IPS-18a (cell line): ENCODE results near the gene KSR2.

Experiments
- H3K27ac ChIP-seq: one replicate; pipeline ENCODE4 v1.5.1; 2013; ENCODE audit warnings: low read length
- H3K27me3 ChIP-seq: one replicate; pipeline ENCODE4 v1.6.1; 2013; ENCODE audit warnings: mild to moderate bottlenecking, low read length; ENCODE audit not compliant: control insufficient read depth, insufficient read depth
- H3K36me3 ChIP-seq: one replicate; pipeline ENCODE4 v1.6.1; 2013; ENCODE audit warnings: low read depth, low read length; ENCODE audit not compliant: control insufficient read depth
- H3K4me1 ChIP-seq: one replicate; pipeline ENCODE4 v1.6.1; 2013; ENCODE audit warnings: low read depth, low read length; ENCODE audit not compliant: control insufficient read depth
- H3K4me3 ChIP-seq: one replicate; pipeline ENCODE4 v1.5.1; 2013; ENCODE audit warnings: low read length
- H3K9ac ChIP-seq: one replicate; pipeline ENCODE4 v1.6.1; 2013; ENCODE audit warnings: mild to moderate bottlenecking, low read length, moderate library complexity
- H3K9me3 ChIP-seq: one replicate; pipeline ENCODE4 v1.6.1; 2013; ENCODE audit warnings: low read depth, low read length; ENCODE audit not compliant: control insufficient read depth

Gene KSR2

DNA sequence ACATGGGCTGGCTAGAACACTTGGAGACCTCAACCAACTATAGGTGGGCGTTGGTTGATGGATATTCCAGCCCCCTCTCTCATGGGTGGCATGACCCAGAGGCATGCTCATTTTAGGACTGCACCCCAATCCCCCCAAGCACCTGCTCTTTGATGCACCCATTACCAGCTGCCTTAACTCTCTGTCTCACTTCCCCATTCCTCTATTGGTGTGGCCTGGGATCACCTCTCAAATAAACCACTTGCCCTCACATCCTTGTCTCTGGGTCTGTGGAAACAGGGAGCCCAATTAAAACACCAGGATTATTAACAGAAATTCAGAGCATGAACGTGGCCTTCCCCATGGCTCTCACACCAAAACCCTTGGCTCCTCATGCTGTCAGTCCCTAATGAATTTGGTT, 405.1 kb downstream of the KSR2 start:
- Histone ChIP-seq H3K4me3 (no peak overlapping the region), H3K4me1 (peaks cover 5% of the 10 kb centered on the region), H3K36me3 (no peaks in the 10 kb centered on the region), H3K9me3 (no peaks in the 10 kb centered on the region), H3K27me3 (no peaks in the 10 kb centered on the region), H3K27ac (no peak overlapping the region), H3K9ac (no peak overlapping the region)

DNA sequence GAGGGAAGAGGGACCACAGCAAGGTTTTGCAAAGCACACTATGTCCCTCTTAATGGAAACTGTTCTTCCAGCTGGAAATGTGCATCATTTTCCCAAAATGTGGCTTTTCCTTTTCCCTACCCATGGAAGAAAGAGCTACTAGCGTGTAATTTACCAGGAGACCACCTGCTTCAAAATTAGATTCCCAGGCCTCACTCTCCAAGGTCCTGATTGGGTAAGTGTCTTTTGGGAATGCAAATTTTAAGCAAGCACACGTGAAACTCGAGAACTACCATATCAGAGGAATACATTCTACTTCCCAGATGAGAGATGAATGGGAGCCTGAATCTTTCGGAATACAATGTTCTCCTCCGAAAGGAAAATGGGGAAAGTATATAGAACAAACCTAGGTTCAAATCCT, 405.8 kb downstream of the KSR2 start:
- Histone ChIP-seq H3K27me3 (no peaks in the 10 kb centered on the region), H3K9ac (no peak overlapping the region), H3K4me3 (no peak overlapping the region), H3K36me3 (no peaks in the 10 kb centered on the region), H3K9me3 (no peaks in the 10 kb centered on the region), H3K27ac (no peak overlapping the region), H3K4me1 (peaks cover 5% of the 10 kb centered on the region)

GRCh38 chr12:117561990-117562389, 406.8 kb downstream of the KSR2 start:
- Histone ChIP-seq H3K9me3 (no peaks in the 10 kb centered on the region), H3K27me3 (no peaks in the 10 kb centered on the region), H3K4me1 (peaks cover 5% of the 10 kb centered on the region), H3K4me3 (no peak overlapping the region), H3K27ac (no peak overlapping the region), H3K36me3 (no peaks in the 10 kb centered on the region), H3K9ac (no peak overlapping the region)

- Histone ChIP-seq H3K27ac (no peak overlapping the region), H3K36me3 (no peaks in the 10 kb centered on the region), H3K27me3 (no peaks in the 10 kb centered on the region), H3K9ac (no peak overlapping the region), H3K4me3 (no peak overlapping the region), H3K4me1 (peaks cover 5% of the 10 kb centered on the region), H3K9me3 (no peaks in the 10 kb centered on the region)
Observed at GRCh38 chr12:117559978-117560377, 408.8 kb downstream of the KSR2 start.

GRCh38 chr12:117555889-117556288, 412.9 kb downstream of the KSR2 start:
- no peaks in the 10 kb centered on the region for H3K36me3 ChIP-seq
- no peaks in the 10 kb centered on the region for H3K9me3 ChIP-seq
- no peak overlapping the region for H3K9ac ChIP-seq
- H3K4me1 ChIP-seq, result no peaks in the 10 kb centered on the region
- H3K4me3 ChIP-seq, result no peak overlapping the region
- no peaks in the 10 kb centered on the region for H3K27me3 ChIP-seq
- H3K27ac ChIP-seq, result no peak overlapping the region

GRCh38 chr12:117552971-117553370, 415.8 kb downstream of the KSR2 start:
- H3K27me3 ChIP-seq, result no peaks in the 10 kb centered on the region
- H3K36me3 ChIP-seq, result no peaks in the 10 kb centered on the region
- no peak overlapping the region for H3K27ac ChIP-seq
- no peak overlapping the region for H3K4me3 ChIP-seq
- no peak overlapping the region for H3K9ac ChIP-seq
- no peaks in the 10 kb centered on the region for H3K4me1 ChIP-seq
- no peaks in the 10 kb centered on the region for H3K9me3 ChIP-seq

- no peak overlapping the region for H3K4me3 ChIP-seq
- no peaks in the 10 kb centered on the region for H3K4me1 ChIP-seq
Observed at GRCh38 chr12:117551665-117552064, 417.1 kb downstream of the KSR2 start.

GRCh38 chr12:117547209-117547608, 421.6 kb downstream of the KSR2 start:
- H3K27me3 ChIP-seq, result no peaks in the 10 kb centered on the region
- H3K27ac ChIP-seq, result no peak overlapping the region
- H3K36me3 ChIP-seq, result no peaks in the 10 kb centered on the region
- H3K4me3 ChIP-seq, result no peak overlapping the region
- H3K9me3 ChIP-seq, result no peaks in the 10 kb centered on the region
- no peaks in the 10 kb centered on the region for H3K4me1 ChIP-seq
- H3K9ac ChIP-seq, result no peak overlapping the region

More at GRCh38 chr12:117551665-117552064, 417.1 kb downstream of the KSR2 start:
- no peaks in the 10 kb centered on the region for H3K9me3 ChIP-seq
- no peaks in the 10 kb centered on the region for H3K27me3 ChIP-seq
- no peak overlapping the region for H3K27ac ChIP-seq
- no peak overlapping the region for H3K9ac ChIP-seq
- no peaks in the 10 kb centered on the region for H3K36me3 ChIP-seq

DNA sequence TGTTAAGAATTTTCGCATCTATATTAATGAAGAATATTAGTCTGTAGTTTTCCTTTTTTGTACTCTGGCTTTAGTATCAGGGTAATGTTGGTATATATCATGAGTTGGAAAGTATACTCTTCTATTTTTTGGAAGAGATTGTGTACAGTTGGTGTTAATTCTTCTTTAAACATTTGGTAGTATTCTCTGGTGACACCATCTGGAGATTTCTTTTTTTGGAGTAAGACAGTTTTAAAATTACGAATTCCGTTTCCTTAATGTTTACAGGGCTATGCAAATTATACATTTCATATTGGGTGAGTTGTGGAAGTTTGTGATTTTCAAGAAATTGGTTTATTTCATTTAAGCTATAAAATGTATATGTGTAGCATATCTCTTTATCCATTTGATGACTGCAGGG, 423.6 kb downstream of the KSR2 start:
- H3K4me1 ChIP-seq, result no peaks in the 10 kb centered on the region
- no peaks in the 10 kb centered on the region for H3K27me3 ChIP-seq
- no peak overlapping the region for H3K27ac ChIP-seq
- no peak overlapping the region for H3K4me3 ChIP-seq
- H3K36me3 ChIP-seq, result no peaks in the 10 kb centered on the region
- no peak overlapping the region for H3K9ac ChIP-seq
- H3K9me3 ChIP-seq, result no peaks in the 10 kb centered on the region

GRCh38 chr12:117540011-117540410, 428.8 kb downstream of the KSR2 start:
- H3K36me3 ChIP-seq, result no peaks in the 10 kb centered on the region
- no peaks in the 10 kb centered on the region for H3K27me3 ChIP-seq
- no peak overlapping the region for H3K9ac ChIP-seq
- H3K4me3 ChIP-seq, result no peak overlapping the region
- no peaks in the 10 kb centered on the region for H3K4me1 ChIP-seq
- H3K9me3 ChIP-seq, result no peaks in the 10 kb centered on the region
- H3K27ac ChIP-seq, result no peak overlapping the region

GRCh38 chr12:117538926-117539325, 429.9 kb downstream of the KSR2 start:
- Histone ChIP-seq H3K4me1 (no peaks in the 10 kb centered on the region), H3K36me3 (no peaks in the 10 kb centered on the region), H3K27me3 (no peaks in the 10 kb centered on the region), H3K9me3 (no peaks in the 10 kb centered on the region), H3K27ac (no peak overlapping the region), H3K9ac (no peak overlapping the region), H3K4me3 (no peak overlapping the region)

- Histone ChIP-seq H3K4me3 (no peak overlapping the region), H3K9me3 (no peaks in the 10 kb centered on the region), H3K9ac (no peak overlapping the region), H3K27me3 (no peaks in the 10 kb centered on the region), H3K36me3 (no peaks in the 10 kb centered on the region), H3K27ac (no peak overlapping the region), H3K4me1 (no peaks in the 10 kb centered on the region)
Observed at GRCh38 chr12:117538032-117538690, 430.6 kb downstream of the KSR2 start.
